Common myeloid progenitor, CD34-positive (primary cell): ENCODE data around the gene HS3ST5.
A peak's percentile ranks its signal among the peaks of the same experiment; 100 is the strongest.

Experiments
- CTCF ChIA-PET: fragments of 350-600 bp; sonication (Branson Sonifier 250); formaldehyde crosslinking; loops from one replicate; lab custom pipeline; 2021; ENCODE audit warnings: antibody characterized with exemption; lab: Charles Lee
- POLR2A ChIA-PET: fragments of 350-600 bp; sonication (Branson Sonifier 250); formaldehyde crosslinking; loops from one replicate; lab custom pipeline; 2021; ENCODE audit warnings: antibody characterized with exemption; lab: Charles Lee
- DNase-seq, 3 donors: peaks; one replicate each; pipeline versions ENCODE4 v3.0.0 to v3.0.0-alpha.2; 2013
- H3K27ac ChIP-seq, 2 experiments: 1 replicate in 1 of 2; 2 replicates in 1 of 2; pipeline ENCODE4 v1.7.0; 2013; ENCODE audit warnings: inconsistent platforms in 2 of 2, low read length in 2 of 2, mild to moderate bottlenecking in 2 of 2, low read depth in 1 of 2, moderate library complexity in 1 of 2; ENCODE audit not compliant: severe bottlenecking in 2 of 2, insufficient read depth in 1 of 2, poor library complexity in 1 of 2
- H3K27me3 ChIP-seq, 5 experiments: replicated peaks in 2 of 5; 1 replicate in 3 of 5; 2 replicates in 2 of 5; pipeline versions ENCODE4 v1.6.1 to v1.7.0; 2013; ENCODE audit warnings: low read length in 4 of 5, mild to moderate bottlenecking in 2 of 5, moderate library complexity in 2 of 5, inconsistent platforms in 1 of 5; ENCODE audit not compliant: insufficient read depth in 5 of 5, control insufficient read depth in 4 of 5
- H3K36me3 ChIP-seq, 4 experiments: 1 replicate in 2 of 4; 2 replicates in 2 of 4; pipeline versions ENCODE4 v1.6.1 to v1.7.0; 2013; ENCODE audit warnings: low read length in 3 of 4, control low read depth in 1 of 4, mild to moderate bottlenecking in 1 of 4; ENCODE audit not compliant: control insufficient read depth in 4 of 4, insufficient read depth in 4 of 4
- H3K4me1 ChIP-seq, 4 experiments: 1 replicate in 3 of 4; 2 replicates in 1 of 4; pipeline versions ENCODE4 v1.6.1 to v1.7.1; 2013; ENCODE audit warnings: low read length in 3 of 4, mild to moderate bottlenecking in 3 of 4, control low read depth in 1 of 4, inconsistent platforms in 1 of 4, moderate library complexity in 1 of 4; ENCODE audit not compliant: control insufficient read depth in 4 of 4, insufficient read depth in 4 of 4; ENCODE audit errors: control extremely low read depth in 1 of 4
- H3K4me3 ChIP-seq, 7 experiments: 1 replicate in 4 of 7; 2 replicates in 3 of 7; pipeline versions ENCODE4 v1.5.1 to v1.7.0; 2013; ENCODE audit warnings: mild to moderate bottlenecking in 7 of 7, low read length in 6 of 7, moderate library complexity in 6 of 7, inconsistent platforms in 2 of 7, low read depth in 2 of 7, control low read depth in 1 of 7; ENCODE audit not compliant: insufficient read depth in 4 of 7, control insufficient read depth in 1 of 7; ENCODE audit errors: extremely low read depth in 1 of 7
- H3K9me3 ChIP-seq, 5 experiments: 1 replicate in 4 of 5; 2 replicates in 1 of 5; pipeline versions ENCODE4 v1.6.1 to v1.7.1; 2013; ENCODE audit warnings: low read length in 4 of 5, mild to moderate bottlenecking in 2 of 5, inconsistent platforms in 1 of 5, low read depth in 1 of 5, moderate library complexity in 1 of 5; ENCODE audit not compliant: control insufficient read depth in 4 of 5, insufficient read depth in 2 of 5; ENCODE audit errors: control extremely low read depth in 1 of 5
- WGBS: methylation state at CpG from one replicate; pipeline ENCODE4 v1.1.5; 2013; ENCODE audit not compliant: insufficient coverage; 5-methylcytosine and 5-hydroxymethylcytosine counted together

HS3ST5 gene

DNA sequence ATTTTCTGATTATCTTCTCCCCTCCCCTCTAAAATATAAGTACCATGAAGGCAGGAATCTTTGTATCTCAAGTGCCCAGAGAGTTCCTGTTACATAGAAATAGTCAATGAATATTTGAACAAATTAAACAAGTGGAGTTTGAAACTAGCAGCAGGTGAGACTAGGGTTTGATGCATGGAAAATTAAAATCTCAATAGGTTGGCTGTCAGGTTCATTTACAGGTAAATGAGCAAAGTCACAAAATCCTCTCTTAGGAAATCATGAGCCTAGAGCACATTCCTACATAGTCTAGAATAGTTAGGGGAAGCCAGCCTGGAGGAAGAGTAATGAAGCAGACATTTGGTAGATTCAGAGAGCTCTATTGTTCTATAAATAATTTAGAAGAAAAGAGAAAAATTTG, 140.4 kb downstream of the HS3ST5 start:
- H3K36me3 ChIP-seq, result no peaks in the 10 kb centered on the region
- H3K27ac ChIP-seq, result no peak overlapping the region
- H3K27me3 ChIP-seq, result no peaks in the 10 kb centered on the region
- H3K9me3 ChIP-seq, result no peaks in the 10 kb centered on the region
- H3K4me1 ChIP-seq, result no peaks in the 10 kb centered on the region
- POLR2A ChIA-PET, result no interaction called here
- no peak for DNase-seq
- no peak overlapping the region for H3K4me3 ChIP-seq
- CTCF ChIA-PET, result no interaction called here

DNA sequence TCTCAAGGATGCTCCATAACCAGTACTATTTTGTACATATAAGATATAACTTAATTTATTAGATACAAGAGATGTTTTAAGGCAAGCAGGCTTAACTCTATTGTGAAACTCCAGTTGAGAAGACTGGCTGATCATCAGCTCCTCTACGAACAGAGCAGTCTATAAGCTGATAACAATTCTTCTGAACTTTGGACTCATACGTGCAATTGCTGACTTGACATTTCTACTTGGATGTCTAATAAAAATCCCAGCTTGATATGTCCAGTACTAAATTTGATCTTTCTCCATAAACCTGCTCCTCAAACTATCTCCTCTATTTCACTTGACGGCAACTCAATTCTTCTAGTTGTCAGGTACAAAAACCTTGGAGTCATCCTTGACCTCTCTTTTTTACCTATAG, 141.9 kb downstream of the HS3ST5 start:
- CTCF ChIA-PET, result interaction anchor here (1.3 kb wide), 1 partner anchor 157 kb away, joined by 3 read pairs; no protein-coding TSS in a partner anchor

GRCh38 chr6:114195631-114196403, 147.0 kb downstream of the HS3ST5 start:
- H3K4me1 ChIP-seq, result no peaks in the 10 kb centered on the region
- ChIA-PET POLR2A (no interaction called here), CTCF (no interaction called here)
- no peak overlapping the region for H3K4me3 ChIP-seq
- WGBS, result 47% methylated on average over 3 of the region's 7 CpGs
- DNase-seq, result no peak
- H3K27ac ChIP-seq, result no peak overlapping the region
- H3K36me3 ChIP-seq, result no peaks in the 10 kb centered on the region
- no peaks in the 10 kb centered on the region for H3K9me3 ChIP-seq
- H3K27me3 ChIP-seq, result no peaks in the 10 kb centered on the region

More for the DNA sequence above, 141.9 kb downstream of the HS3ST5 start:
- whole genome bisulfite sequencing, result 100% methylated on average over 3 of the region's 3 CpGs
- Histone ChIP-seq H3K4me3 (no peak overlapping the region), H3K27ac (no peak overlapping the region), H3K36me3 (no peaks in the 10 kb centered on the region), H3K9me3 (no peaks in the 10 kb centered on the region), H3K4me1 (no peaks in the 10 kb centered on the region), H3K27me3 (no peaks in the 10 kb centered on the region)
- POLR2A ChIA-PET, result no interaction called here
- no peak for DNase-seq

DNA sequence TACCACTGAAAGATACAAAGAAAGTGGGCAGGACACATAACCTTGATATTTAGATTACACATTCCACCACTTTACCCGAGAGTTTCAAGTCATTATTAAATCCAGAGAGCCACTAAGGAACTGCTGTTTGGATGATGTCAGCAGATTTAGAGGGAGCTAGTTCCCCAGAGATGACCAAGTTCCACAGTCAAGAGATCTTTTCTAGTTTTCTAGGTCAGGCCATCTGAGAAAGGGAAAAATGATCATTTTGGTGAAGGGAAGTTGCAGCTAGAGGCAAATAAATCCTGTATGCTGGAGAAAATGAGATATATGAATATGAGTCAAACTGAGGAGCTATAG, 147.8 kb downstream of the HS3ST5 start:
- no peak for DNase-seq
- no peaks in the 10 kb centered on the region for H3K4me1 ChIP-seq
- no peaks in the 10 kb centered on the region for H3K27me3 ChIP-seq
- 80% methylated on average over 1 of the region's 1 CpG for WGBS
- CTCF ChIA-PET, result no interaction called here
- POLR2A ChIA-PET, result no interaction called here
- H3K27ac ChIP-seq, result no peak overlapping the region
- no peak overlapping the region for H3K4me3 ChIP-seq
- no peaks in the 10 kb centered on the region for H3K36me3 ChIP-seq
- no peaks in the 10 kb centered on the region for H3K9me3 ChIP-seq

- H3K27ac ChIP-seq, result no peak overlapping the region
- no peaks in the 10 kb centered on the region for H3K9me3 ChIP-seq
- DNase-seq, result peak in 1 of 3 donors; percentile 11
- no peak overlapping the region for H3K4me3 ChIP-seq
- ChIA-PET POLR2A (no interaction called here), CTCF (no interaction called here)
- H3K27me3 ChIP-seq, result no peaks in the 10 kb centered on the region
- 83% methylated on average over 4 of the region's 4 CpGs for WGBS
- H3K4me1 ChIP-seq, result no peaks in the 10 kb centered on the region
- no peaks in the 10 kb centered on the region for H3K36me3 ChIP-seq
Observed at GRCh38 chr6:114194362-114195026, 148.3 kb downstream of the HS3ST5 start.

- Histone ChIP-seq H3K4me1 (no peaks in the 10 kb centered on the region), H3K4me3 (no peak overlapping the region), H3K36me3 (no peaks in the 10 kb centered on the region), H3K27ac (no peak overlapping the region), H3K27me3 (no peaks in the 10 kb centered on the region), H3K9me3 (no peaks in the 10 kb centered on the region)
- CTCF ChIA-PET, result no interaction called here
- POLR2A ChIA-PET, result no interaction called here
- no peak for DNase-seq
- WGBS, result 100% methylated on average over 2 of the region's 4 CpGs
Observed at GRCh38 chr6:114187563-114187962, 155.3 kb downstream of the HS3ST5 start.

- POLR2A ChIA-PET, result no interaction called here
- H3K27me3 ChIP-seq, result no peaks in the 10 kb centered on the region
- no peak for DNase-seq
- H3K36me3 ChIP-seq, result no peaks in the 10 kb centered on the region
- CTCF ChIA-PET, result no interaction called here
- H3K9me3 ChIP-seq, result no peaks in the 10 kb centered on the region
- no peak overlapping the region for H3K4me3 ChIP-seq
- WGBS, result no CpG with 5 or more reads among the region's 3 CpGs
- H3K4me1 ChIP-seq, result no peaks in the 10 kb centered on the region
- no peak overlapping the region for H3K27ac ChIP-seq
Observed at GRCh38 chr6:114181664-114182063, 161.2 kb downstream of the HS3ST5 start.
